Putamen (tissue), 1 donor: Measurements from ENCODE around the gene TC2N.
"Not testable (repeated sequence)": the region's sequence is repeated elsewhere in the genome, so short reads cannot be mapped to it uniquely, and the experiment has no call there.

ENCODE experiments used
- DNase-seq: peaks from one replicate; pipeline ENCODE4 v3.0.0-alpha.2; 2016; ENCODE audit warnings: low spot score

TC2N gene

GRCh38 chr14:91834571-91834970 lies 32.8 kb downstream of the TC2N start:
- no peak for DNase-seq

- DNase-seq: no peak
Observed at GRCh38 chr14:91831337-91831736, 36.0 kb downstream of the TC2N start.

GRCh38 chr14:91830777-91831176 lies 36.6 kb downstream of the TC2N start:
- DNase-seq: no peak

- no peak for DNase-seq
Observed at GRCh38 chr14:91829511-91829910, 37.8 kb downstream of the TC2N start.

- DNase-seq: no peak
Observed at GRCh38 chr14:91827746-91828145, 39.6 kb downstream of the TC2N start.

- no peak for DNase-seq
Observed at GRCh38 chr14:91817566-91818325, 49.6 kb downstream of the TC2N start.

- DNase-seq: no peak
Observed at GRCh38 chr14:91814317-91814716, 53.0 kb downstream of the TC2N start.

- no peak for DNase-seq
Observed at GRCh38 chr14:91810699-91811098, 56.6 kb downstream of the TC2N start.

- DNase-seq: no peak
Observed at GRCh38 chr14:91806716-91807115, 60.6 kb downstream of the TC2N start.

- DNase-seq: not testable (repeated sequence)
Observed at GRCh38 chr14:91806094-91806493, 61.2 kb downstream of the TC2N start.

GRCh38 chr14:91805659-91806058 lies 61.7 kb downstream of the TC2N start:
- DNase-seq: no peak

- DNase-seq: no peak
Observed at GRCh38 chr14:91801358-91801757, 66.0 kb downstream of the TC2N start.

GRCh38 chr14:91796617-91797347 lies 70.6 kb downstream of the TC2N start:
- DNase-seq: no peak

- no peak for DNase-seq
Observed at GRCh38 chr14:91793704-91794103, 73.6 kb downstream of the TC2N start.

- DNase-seq: no peak
Observed at GRCh38 chr14:91786188-91786587, 81.1 kb downstream of the TC2N start.

- no peak for DNase-seq
Observed at GRCh38 chr14:91780452-91780851, 86.9 kb downstream of the TC2N start.

- no peak for DNase-seq
Observed at GRCh38 chr14:91778217-91778616, 89.1 kb downstream of the TC2N start.

- no peak for DNase-seq
Observed at GRCh38 chr14:91774140-91775096, 92.9 kb downstream of the TC2N start.

GRCh38 chr14:91770185-91770584 lies 97.2 kb downstream of the TC2N start:
- DNase-seq: no peak

GRCh38 chr14:91755570-91756295 lies 111.6 kb downstream of the TC2N start:
- DNase-seq: no peak

- no peak for DNase-seq
Observed at GRCh38 chr14:91754819-91755218, 112.5 kb downstream of the TC2N start.

GRCh38 chr14:91754185-91754584 lies 113.2 kb downstream of the TC2N start:
- DNase-seq: no peak
